Measurements from ENCODE around the gene GSTP1. TPM values are rescaled to one million over a fixed set of nuclear protein-coding genes. Genes with fewer than 3 reads are reported as not detected.
A peak's percentile ranks its signal among the peaks of the same experiment; 100 is the strongest.
"Not testable (repeated sequence)": the region's sequence is repeated elsewhere in the genome, so short reads cannot be mapped to it uniquely, and the experiment has no call there.

GSTP1 gene
- polyA plus RNA-seq, result 214 TPM

DNA sequence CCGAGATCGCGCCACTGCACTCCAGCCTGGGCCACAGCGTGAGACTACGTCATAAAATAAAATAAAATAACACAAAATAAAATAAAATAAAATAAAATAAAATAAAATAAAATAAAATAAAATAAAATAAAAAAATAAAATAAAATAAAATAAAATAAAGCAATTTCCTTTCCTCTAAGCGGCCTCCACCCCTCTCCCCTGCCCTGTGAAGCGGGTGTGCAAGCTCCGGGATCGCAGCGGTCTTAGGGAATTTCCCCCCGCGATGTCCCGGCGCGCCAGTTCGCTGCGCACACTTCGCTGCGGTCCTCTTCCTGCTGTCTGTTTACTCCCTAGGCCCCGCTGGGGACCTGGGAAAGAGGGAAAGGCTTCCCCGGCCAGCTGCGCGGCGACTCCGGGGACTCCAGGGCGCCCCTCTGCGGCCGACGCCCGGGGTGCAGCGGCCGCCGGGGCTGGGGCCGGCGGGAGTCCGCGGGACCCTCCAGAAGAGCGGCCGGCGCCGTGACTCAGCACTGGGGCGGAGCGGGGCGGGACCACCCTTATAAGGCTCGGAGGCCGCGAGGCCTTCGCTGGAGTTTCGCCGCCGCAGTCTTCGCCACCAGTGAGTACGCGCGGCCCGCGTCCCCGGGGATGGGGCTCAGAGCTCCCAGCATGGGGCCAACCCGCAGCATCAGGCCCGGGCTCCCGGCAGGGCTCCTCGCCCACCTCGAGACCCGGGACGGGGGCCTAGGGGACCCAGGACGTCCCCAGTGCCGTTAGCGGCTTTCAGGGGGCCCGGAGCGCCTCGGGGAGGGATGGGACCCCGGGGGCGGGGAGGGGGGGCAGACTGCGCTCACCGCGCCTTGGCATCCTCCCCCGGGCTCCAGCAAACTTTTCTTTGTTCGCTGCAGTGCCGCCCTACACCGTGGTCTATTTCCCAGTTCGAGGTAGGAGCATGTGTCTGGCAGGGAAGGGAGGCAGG lies at the start of gene GSTP1:
GSTP1 (plus strand) TSS at position 566 of the 958 bp plus-strand sequence; CDS start at position 598, 32 bp downstream.
- Mint-ChIP-seq H3K36me3 (no peaks in the 10 kb centered on the region), H3K9me3 (peaks cover 0 to 2% (median 0%) of the 10 kb centered on the region in 3 donors), H3K27me3 (peaks cover 5% of the 10 kb centered on the region), H3K4me1 (peaks cover 52 to 56% (median 55%) of the 10 kb centered on the region in 3 donors), H3K27ac (peak within 1 kb of the TSS; percentile 68 to 97 (median 87)), H3K4me3 (peak within 1 kb of the TSS; percentile 65 to 89 (median 86))

DNA sequence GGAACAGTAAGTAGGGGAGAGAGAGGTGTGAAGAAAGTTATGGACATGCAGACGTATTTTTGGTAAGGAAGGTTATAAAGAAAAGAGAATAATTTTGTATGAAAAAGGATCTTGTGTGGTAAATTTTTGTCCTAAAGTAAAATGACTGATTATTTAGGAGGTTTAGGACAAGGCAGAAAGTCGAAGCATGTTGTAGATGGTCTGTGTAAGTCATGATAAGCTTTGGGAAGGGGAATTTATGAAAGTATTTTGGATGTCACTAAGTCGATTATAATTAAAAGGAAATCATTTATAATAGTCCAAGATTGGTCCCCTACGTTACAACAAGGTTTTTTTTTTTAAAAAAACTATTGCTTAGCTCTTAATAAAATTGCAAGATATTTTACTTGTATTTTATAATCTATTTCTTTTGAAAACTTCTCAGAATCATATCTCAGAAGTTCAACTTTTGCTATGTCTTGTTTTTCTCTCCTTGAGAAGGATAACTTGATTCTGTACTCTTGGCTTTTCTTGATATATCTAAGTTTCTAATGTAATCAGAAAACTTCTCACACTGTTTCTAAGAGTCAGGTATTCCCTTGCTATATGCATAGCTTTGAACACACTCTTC lies 49.4 kb upstream of the GSTP1 start:
- Mint-ChIP-seq H3K36me3 (peaks cover 1% of the 10 kb centered on the region), H3K4me1 (peaks cover 0 to 7% (median 0%) of the 10 kb centered on the region in 3 donors), H3K27ac (no peak overlapping the region), H3K4me3 (no peak overlapping the region), H3K27me3 (peaks cover 12% of the 10 kb centered on the region), H3K9me3 (peaks cover 3 to 11% (median 3%) of the 10 kb centered on the region in 3 donors)

DNA sequence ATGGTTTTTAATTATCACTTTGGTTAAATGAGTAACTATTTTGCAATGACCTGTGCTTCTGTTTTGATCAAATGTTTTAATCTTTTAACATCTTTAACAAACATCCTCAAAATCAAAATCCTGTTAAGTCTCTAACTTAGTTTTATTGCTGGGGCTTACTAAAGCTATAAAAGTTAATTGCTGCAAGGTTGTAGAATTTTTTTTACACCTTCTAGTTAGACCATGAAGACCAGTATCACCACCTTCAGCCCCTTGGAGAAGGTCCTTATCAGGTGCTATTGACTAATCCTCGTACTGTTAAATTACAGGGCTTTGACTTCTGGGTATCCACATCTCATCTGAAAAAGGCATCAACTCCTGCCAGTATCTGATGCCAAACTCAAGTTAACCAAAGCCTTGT lies 48.1 kb upstream of the GSTP1 start:
- Mint-ChIP-seq H3K36me3 (peaks cover 1% of the 10 kb centered on the region), H3K27me3 (peaks cover 9% of the 10 kb centered on the region), H3K27ac (no peak overlapping the region), H3K4me1 (peaks cover 0 to 2% (median 0%) of the 10 kb centered on the region in 3 donors), H3K9me3 (peaks cover 3 to 11% (median 3%) of the 10 kb centered on the region in 3 donors), H3K4me3 (no peak overlapping the region)

DNA sequence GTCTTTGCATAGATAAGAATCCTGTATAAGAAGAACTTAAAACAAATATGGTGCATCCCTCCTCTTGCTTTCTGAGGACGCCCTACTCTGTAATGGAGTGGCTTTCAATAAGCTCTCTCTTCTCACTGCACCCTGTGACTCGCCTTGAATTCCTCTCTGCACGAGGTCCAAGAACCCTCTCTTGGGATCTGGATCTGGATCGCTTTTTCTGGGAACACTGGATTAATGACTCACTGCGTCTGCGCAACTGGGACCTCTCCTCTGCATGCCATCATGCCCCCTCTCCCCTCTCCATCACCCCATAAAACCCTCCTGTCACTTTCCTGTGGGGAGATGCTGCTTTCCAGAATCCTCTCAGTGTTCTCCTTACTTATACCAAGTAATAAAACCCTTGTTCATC lies 45.3 kb upstream of the GSTP1 start:
- Mint-ChIP-seq H3K4me3 (no peak overlapping the region), H3K36me3 (peaks cover 1% of the 10 kb centered on the region), H3K27me3 (peaks cover 7% of the 10 kb centered on the region), H3K4me1 (peaks cover 0 to 2% (median 0%) of the 10 kb centered on the region in 3 donors), H3K27ac (no peak overlapping the region), H3K9me3 (peaks cover 3 to 7% (median 3%) of the 10 kb centered on the region in 3 donors)

DNA sequence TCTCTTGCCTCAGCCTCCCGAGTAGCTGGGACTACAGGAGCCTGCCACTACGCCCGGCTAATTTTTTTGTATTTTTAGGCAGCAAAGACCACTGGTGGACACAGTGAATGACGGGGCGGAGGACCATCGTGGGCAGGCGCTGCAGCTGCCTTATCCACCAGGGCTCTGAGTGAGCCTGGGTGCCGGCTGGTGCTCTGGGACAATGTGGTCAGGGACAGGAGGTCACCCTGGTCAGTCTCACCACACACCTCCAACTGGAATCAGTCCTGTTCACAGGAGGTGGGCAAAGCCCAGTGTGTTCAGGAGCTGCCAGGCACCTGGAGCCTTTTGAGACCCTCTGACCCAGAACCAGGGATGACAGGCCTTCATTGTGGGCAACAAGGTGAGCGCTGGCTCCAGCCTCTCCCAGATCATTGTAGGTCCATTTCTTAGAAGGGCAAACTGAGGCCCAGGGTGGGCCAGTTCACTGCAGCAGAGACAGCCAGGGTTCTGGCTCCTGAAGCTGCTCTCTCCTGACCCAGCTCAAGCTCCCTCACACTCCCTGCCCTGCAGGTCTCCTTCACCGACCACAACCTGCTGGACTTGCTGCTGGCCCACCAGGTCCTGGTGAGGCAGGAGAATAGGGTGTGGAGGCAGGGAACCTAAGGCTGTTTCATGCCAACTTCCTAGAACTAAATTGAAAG lies 44.6 kb upstream of the GSTP1 start:
- Mint-ChIP-seq H3K4me3 (no peak overlapping the region), H3K36me3 (peaks cover 1% of the 10 kb centered on the region), H3K27ac (no peak overlapping the region), H3K9me3 (peaks cover 0 to 3% (median 1%) of the 10 kb centered on the region in 3 donors), H3K27me3 (peaks cover 2% of the 10 kb centered on the region), H3K4me1 (peaks cover 0 to 2% (median 0%) of the 10 kb centered on the region in 3 donors)

DNA sequence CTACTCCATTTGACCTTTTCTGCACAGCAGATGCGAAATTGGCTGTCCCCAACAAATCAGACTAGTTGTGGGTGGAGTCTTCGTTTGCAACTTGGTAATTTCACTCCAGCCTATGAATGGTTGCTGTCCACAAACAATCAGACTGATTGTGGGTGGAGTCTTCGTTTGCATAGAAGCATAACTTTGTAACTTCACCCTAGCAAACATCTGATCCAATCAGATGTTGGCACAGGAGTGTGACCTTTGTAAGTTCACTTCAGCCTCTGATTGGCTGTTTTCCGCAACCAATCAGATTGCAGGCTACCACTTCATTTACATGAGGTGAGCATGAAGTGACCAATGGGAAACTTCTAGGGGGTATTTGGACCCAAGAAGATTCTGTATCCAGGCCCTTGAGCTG lies 44.1 kb upstream of the GSTP1 start:
- peaks cover 2% of the 10 kb centered on the region for H3K27me3 Mint-ChIP-seq
- H3K4me3 Mint-ChIP-seq, result no peak overlapping the region
- H3K9me3 Mint-ChIP-seq, result no peaks in the 10 kb centered on the region
- peaks cover 1% of the 10 kb centered on the region for H3K36me3 Mint-ChIP-seq
- H3K4me1 Mint-ChIP-seq, result peaks cover 0 to 2% (median 0%) of the 10 kb centered on the region in 3 donors
- H3K27ac Mint-ChIP-seq, result no peak overlapping the region

DNA sequence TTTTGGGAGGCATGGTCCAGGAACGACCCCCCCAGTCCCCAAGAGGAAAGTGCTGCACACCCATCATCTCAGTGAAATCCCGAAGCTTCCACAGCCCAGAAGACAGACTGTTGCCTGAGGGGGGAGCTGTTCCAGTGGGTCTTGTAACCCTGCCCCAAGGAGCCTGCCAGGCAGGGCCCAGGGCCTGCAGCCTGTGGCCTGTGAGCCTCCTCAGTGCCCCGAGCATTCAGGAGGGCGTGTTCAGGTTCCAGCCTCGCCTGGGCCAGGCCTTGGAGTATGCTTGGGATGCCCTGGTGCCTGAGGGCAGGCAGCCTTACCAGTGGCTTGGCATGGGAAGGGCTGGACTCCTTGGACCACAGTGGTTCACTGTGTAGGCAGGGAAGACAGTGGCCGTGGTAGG lies 42.4 kb upstream of the GSTP1 start:
- H3K27me3 Mint-ChIP-seq, result peaks cover 2% of the 10 kb centered on the region

DNA sequence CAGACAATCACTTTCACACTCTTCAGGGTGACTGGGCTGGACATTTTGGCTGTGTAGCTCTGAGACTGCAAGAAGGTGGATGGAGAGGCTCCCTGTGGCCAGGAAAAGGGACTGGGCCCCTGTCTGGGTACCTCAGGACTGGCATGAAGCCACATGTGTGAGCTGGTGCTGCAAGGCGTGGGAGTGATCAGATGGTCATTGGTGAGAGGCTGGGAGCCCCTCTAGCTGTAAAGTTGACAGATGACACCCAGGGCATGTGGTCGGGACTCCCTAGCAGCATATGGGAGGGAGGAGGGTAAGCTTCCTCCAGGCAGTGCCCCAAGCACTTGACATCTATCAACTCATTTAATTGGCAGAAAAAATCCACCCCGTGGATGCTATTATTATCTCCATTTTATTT lies 41.4 kb upstream of the GSTP1 start:
- H3K27ac Mint-ChIP-seq, result no peak overlapping the region
- peaks cover 0 to 2% (median 0%) of the 10 kb centered on the region in 3 donors for H3K4me1 Mint-ChIP-seq
- H3K4me3 Mint-ChIP-seq, result no peak overlapping the region
- H3K27me3 Mint-ChIP-seq, result peaks cover 4% of the 10 kb centered on the region
- no peaks in the 10 kb centered on the region for H3K9me3 Mint-ChIP-seq
- H3K36me3 Mint-ChIP-seq, result no peaks in the 10 kb centered on the region

More for the DNA sequence above, 42.4 kb upstream of the GSTP1 start:
- Mint-ChIP-seq H3K4me3 (no peak overlapping the region), H3K27ac (no peak overlapping the region), H3K4me1 (peaks cover 0 to 2% (median 0%) of the 10 kb centered on the region in 3 donors), H3K36me3 (peaks cover under 1% of the 10 kb centered on the region), H3K9me3 (no peaks in the 10 kb centered on the region)

DNA sequence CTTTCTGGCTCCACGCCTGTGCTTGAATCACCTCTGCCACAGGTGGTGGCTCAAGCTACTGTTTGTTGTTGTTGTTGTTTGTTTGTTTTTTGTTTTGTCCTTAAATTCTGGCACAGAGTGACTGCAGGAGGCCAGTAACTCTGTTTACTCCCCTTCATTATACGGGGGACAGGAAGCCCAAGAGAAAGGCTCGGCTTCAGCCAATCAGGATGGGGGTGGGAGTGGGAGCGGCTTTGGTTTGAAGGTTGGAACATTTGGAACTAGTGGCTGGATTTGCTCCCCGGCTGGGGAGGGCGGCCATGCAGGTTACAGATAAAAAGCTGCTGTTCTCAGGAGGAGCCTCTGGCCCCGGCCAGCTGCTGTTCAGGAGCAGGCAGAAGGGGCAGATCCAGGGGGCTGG lies 40.6 kb upstream of the GSTP1 start:
- no peak overlapping the region for H3K4me3 Mint-ChIP-seq
- H3K27me3 Mint-ChIP-seq, result peaks cover 4% of the 10 kb centered on the region
- H3K9me3 Mint-ChIP-seq, result no peaks in the 10 kb centered on the region
- no peaks in the 10 kb centered on the region for H3K36me3 Mint-ChIP-seq
- H3K4me1 Mint-ChIP-seq, result peaks cover 0 to 2% (median 0%) of the 10 kb centered on the region in 3 donors
- no peak overlapping the region for H3K27ac Mint-ChIP-seq

DNA sequence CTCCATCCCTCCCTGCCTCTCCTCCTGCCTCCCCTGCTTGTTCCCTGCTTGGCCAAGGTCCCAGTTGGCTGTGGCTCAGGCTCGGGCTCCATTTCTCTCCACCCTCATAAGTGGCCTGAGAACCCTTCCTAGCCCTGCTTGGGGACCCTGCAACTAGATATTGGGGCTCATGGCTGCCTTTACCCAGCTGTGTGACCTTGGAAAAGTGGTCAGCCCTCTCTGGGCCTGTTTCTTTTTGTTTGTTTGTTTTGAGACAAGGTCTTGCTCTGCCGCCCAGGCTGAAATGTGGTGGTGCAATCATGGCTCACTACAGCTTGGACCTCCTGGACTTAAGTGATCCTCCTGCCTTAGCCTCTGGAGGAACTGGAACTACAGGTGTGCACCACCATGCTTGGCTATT lies 40.0 kb upstream of the GSTP1 start:
- Mint-ChIP-seq H3K27ac (no peak overlapping the region), H3K9me3 (no peaks in the 10 kb centered on the region), H3K36me3 (no peaks in the 10 kb centered on the region), H3K4me1 (peaks cover 0 to 2% (median 0%) of the 10 kb centered on the region in 3 donors), H3K27me3 (peaks cover 2% of the 10 kb centered on the region), H3K4me3 (no peak overlapping the region)

DNA sequence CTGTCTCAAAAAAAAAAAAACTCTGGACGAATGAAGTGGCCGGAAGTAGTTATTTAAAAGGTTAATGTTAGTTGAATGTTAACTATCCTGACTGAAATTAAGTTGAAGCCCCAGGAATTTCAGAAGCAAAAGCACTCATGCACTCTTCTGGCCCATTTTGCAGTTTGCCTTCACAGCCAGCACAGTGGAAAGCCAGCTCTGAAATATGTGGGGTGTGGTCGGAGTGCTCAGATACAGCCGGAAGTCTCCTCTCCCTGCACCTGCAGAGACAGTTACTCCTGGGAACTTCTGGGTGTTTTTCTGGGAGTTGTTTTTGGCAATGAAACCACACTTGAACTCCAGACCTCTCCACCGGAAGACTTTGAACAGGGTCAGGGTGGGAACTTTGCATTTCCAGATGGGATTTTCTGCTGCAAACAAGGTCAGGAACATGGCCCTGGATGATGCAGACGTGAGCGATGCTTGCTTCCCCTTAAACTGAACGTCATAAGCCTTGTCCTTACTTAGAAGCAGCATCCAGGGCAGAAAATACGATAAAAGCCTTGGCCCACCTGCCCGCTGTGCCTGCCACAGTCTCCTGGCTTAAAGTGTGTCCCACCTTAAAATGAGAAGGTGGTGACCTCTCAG lies 38.9 kb upstream of the GSTP1 start:
- Mint-ChIP-seq H3K27ac (no peak overlapping the region), H3K4me3 (peak overlapping the region in 1 of 4 donors; percentile 47), H3K36me3 (no peaks in the 10 kb centered on the region), H3K27me3 (peaks cover 2% of the 10 kb centered on the region), H3K4me1 (peaks cover 0 to 2% (median 0%) of the 10 kb centered on the region in 3 donors), H3K9me3 (no peaks in the 10 kb centered on the region)

DNA sequence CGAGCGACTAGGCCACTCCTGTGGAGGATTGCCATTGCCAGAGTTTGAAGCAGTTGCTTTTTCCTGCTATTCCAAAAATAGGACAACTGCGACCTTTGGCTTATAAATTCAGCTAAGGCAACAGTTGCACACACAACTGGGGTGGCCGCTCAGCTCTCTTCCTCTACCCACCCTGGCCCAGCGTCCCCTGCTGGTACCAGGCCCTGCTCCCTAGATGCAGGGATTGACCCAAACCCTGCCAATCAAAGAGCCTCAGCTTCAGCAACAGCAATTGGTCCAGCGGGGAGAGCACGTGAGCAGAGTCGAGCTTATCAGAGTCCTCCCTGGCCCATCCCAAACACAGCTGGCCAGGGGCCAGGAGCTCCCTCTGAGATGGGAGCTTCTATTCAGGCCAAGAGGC lies 38.3 kb upstream of the GSTP1 start:
- no peaks in the 10 kb centered on the region for H3K9me3 Mint-ChIP-seq
- no peak overlapping the region for H3K4me3 Mint-ChIP-seq
- no peak overlapping the region for H3K27ac Mint-ChIP-seq
- no peaks in the 10 kb centered on the region for H3K36me3 Mint-ChIP-seq
- H3K4me1 Mint-ChIP-seq, result peaks cover 0 to 3% (median 0%) of the 10 kb centered on the region in 3 donors
- H3K27me3 Mint-ChIP-seq, result peaks cover 2% of the 10 kb centered on the region

DNA sequence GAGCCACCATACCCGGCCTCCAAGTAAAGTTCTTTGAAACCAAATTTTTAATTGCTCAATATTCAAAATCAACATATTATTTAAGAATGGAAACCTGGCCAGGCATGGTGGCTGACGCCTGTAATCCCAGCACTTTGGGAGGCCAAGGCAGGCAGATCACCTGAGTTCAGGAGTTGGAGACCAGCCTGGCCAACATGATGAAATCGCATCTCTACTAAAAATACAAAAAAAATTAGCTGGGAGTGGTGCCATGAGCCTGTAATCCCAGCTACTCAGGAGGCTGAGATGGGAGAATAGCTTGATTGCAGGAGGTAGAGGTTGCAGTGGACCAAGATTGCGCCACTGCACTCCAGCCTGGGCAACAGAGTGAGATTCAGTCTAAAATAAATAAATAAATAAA lies 35.5 kb upstream of the GSTP1 start:
- not testable (repeated sequence) for H3K4me3 Mint-ChIP-seq, H3K27ac Mint-ChIP-seq, H3K4me1 Mint-ChIP-seq, H3K36me3 Mint-ChIP-seq, H3K27me3 Mint-ChIP-seq
- H3K9me3 Mint-ChIP-seq, result peaks cover 7 to 21% (median 13%) of the 10 kb centered on the region in 3 donors

DNA sequence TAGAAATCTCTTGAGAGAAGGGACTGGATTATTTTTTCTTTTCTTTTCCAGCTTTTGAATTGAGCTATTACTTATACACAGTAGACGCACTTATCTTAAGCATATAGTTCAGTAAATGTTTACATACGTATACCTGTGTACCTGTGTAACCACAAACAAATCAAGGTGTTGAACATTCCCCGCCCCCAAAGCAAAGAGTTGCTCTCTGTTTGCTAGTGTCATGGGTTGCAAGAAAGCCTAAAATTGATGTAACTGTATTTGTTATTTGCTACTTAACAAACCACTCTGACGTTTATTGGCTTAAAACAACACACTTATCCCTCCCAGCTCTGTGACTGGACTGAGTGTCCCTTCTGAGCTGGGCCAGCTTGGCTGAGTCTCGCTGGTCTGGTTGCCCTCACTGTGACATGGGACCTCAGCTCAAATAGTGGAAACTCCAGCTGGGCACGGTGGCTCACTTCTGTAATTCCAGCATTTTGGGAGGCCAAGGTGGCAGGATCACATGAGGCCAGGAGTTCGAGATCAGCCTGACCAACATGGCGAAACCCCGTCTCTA lies 35.0 kb upstream of the GSTP1 start:
- H3K36me3 Mint-ChIP-seq, result peaks cover 3% of the 10 kb centered on the region
- H3K4me1 Mint-ChIP-seq, result peaks cover 0 to 2% (median 0%) of the 10 kb centered on the region in 3 donors
- H3K4me3 Mint-ChIP-seq, result no peak overlapping the region
- peaks cover 7 to 21% (median 13%) of the 10 kb centered on the region in 3 donors for H3K9me3 Mint-ChIP-seq
- no peak overlapping the region for H3K27ac Mint-ChIP-seq
- H3K27me3 Mint-ChIP-seq, result peaks cover 2% of the 10 kb centered on the region
